Hematopoietic multipotent progenitor cell treated with erythropoietin and hydrocortisone succinate and interleukin-3 and kit ligand, for 15 days (in vitro differentiated cells): ENCODE data around the gene RNU1-2.
"Not testable (repeated sequence)": the region's sequence is repeated elsewhere in the genome, so short reads cannot be mapped to it uniquely, and the experiment has no call there.

Experiments used
- DNase-seq: peaks from one replicate; pipeline ENCODE4 v3.0.0-alpha.2; 2015; ENCODE audit warnings: low spot score

RNU1-2 gene

GRCh38 chr1:16927256-16927655, 31.5 kb downstream of the RNU1-2 start:
- no peak for DNase-seq

DNA sequence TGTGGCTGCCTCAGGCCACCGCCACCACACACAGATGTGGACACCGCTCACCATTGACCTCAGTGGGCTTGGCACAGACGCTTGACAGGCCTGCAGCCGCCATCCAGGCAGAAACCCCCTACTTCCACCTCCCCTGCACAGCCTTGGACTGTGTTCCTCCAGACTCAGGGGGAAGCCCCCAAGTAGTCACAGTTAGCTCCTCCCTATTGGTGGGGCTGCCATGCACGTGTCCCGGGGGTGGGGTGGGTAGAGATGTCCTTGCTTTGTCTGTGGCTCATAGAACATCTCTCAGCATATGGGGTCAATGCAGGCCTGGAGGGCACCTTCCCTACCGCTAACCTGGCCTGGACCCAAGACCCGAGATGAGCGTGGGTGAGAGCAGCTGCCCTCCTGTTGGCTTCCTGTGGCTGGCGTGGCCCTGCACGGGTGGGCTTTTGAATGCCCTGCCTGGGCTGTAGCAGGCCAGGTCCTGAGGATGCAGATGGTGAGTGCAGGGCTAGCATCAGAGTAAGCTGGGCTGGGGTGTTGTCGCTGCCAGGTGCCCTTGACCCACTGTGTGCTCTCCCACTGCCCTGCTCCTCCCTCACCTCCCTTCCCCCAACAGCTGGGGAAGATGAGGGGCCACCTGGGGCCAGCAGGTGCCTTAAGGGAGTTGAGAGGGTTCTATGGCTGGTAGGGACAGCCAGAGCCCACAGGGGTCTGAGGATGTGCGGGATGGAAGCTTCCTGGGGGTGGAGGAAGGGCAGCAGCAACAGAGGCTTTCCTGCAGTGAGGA, 32.1 kb downstream of the RNU1-2 start:
- DNase-seq: no peak

DNA sequence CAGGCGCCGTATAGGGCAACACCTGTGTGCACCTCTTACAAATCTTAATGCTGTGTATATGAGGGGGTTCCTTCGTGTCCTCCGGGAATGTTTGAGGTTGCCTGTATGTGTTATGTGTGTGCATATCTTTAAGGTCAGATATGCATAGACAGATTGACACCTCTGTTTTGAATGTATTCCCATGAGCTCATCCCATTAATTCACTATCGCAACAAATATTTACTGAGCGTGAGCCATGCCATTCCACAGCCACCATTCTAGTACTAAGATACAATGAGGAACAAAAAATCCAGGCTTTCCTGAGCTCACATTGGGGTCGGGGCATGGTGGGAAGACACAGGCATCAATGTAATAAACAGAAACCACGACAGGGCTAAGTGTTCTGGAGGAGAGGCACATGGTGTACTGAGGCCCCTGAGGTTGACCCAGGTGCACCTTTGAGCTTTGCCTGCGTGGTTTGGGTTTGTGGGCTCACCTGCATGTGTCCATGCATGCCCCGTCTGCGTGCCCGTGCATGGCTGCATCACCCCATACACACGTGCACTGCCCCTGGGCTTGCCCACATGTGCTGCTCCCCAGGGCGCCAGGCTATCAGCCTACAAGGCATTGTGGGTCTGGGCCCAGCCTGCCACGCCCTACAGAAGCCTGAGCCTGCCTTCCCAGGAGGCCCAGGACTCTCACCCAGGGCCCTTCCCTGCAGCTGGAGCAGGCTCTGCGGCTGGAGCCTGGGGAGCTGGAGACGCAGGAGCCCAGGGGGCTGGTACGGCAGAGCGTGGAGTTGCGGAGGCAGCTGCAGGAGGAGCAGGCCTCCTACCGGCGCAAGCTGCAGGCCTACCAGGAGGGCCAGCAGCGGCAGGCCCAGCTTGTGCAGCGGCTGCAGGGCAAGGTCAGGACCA, 33.6 kb downstream of the RNU1-2 start:
- DNase-seq: not testable (repeated sequence)

- not testable (repeated sequence) for DNase-seq
These were observed 35.6 kb downstream of the RNU1-2 start for GRCh38 chr1:16931206-16931934.

- DNase-seq: not testable (repeated sequence)
These were observed 38.2 kb downstream of the RNU1-2 start for GRCh38 chr1:16933945-16934344.

GRCh38 chr1:16936580-16936979, 40.8 kb downstream of the RNU1-2 start:
- DNase-seq: not testable (repeated sequence)

- no peak for DNase-seq
These were observed 42.9 kb downstream of the RNU1-2 start for GRCh38 chr1:16938351-16939321.

- DNase-seq: not testable (repeated sequence)
These were observed 43.8 kb downstream of the RNU1-2 start for GRCh38 chr1:16939386-16940180.

- DNase-seq: no peak
These were observed 48.3 kb downstream of the RNU1-2 start for GRCh38 chr1:16944038-16944437.

DNA sequence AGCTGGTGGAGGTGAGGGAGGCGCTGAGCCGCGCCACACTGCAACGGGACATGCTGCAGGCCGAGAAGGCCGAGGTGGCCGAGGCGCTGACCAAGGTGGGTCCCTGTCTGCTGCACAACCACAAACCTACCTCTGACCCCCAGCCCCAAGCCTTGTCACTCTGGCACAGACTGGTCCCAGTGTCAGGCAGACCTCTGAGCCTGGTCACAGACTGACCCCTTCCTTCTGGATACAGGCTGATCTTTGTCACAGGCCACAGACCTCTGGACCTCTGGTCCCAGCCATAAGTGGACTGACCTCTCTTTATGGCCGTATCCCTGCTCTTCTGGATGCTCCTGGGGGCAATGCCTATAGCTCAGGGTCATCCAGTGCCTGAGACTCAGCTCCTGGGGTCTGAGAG, 49.7 kb downstream of the RNU1-2 start:
- DNase-seq: not testable (repeated sequence)
